ENCODE data around the gene CYBC1. TPM values are rescaled to one million over a fixed set of nuclear protein-coding genes. Genes with fewer than 3 reads are reported as not detected.
A peak's percentile ranks its signal among the peaks of the same experiment; 100 is the strongest.
"Not testable (repeated sequence)": the region's sequence is repeated elsewhere in the genome, so short reads cannot be mapped to it uniquely, and the experiment has no call there.

Gene CYBC1
- total and polyA plus RNA-seq, 2 donors from 2014 or later = 38.2 to 139 TPM

DNA sequence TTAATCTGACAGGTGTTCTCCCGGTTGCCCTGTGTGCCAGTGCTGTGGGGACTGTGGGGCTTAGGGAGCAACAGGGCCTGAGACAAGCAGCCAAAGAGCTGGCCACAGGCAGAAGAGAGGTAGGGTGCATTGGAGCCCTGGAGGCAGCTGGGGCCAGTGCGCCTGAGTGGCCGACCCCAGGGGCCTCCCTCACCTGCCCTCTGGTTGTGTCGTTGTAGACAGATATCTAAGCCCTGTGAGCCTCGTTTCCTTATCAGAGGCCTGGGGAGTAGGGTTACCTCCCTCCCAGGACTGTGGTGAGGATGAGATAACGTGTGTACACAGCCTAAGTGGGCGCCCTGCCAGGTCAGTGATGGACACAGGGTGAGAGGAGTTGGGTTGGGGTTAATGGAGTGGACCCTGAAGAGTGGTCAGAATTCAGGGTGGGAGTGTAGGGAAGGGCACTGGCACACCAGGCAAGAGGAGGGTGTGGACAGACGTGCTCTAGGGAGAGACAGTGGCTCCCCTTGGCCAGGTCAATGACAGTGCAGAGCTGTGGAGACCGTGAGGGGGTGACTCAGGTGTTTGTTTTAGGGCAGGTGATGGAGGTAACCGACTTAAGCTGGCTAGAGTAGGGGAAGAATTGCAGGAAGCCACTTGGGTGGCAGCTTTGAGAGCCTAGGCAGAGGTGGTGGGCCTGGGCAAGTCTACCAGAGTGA, 11.4 kb upstream of the CYBC1 start:
- peak in 1 of 5 donors; percentile 68 for DNase-seq
- Histone ChIP-seq H3K27ac (ENCODE audit: low read depth in 2 of 2, low read length in 2 of 2) (no peak overlapping the region), H3K9ac (ENCODE audit: low read length in 3 of 3) (no peak overlapping the region), H3K4me1 (ENCODE audit: control insufficient read depth in 2 of 3, insufficient read depth in 2 of 3, low read depth in 1 of 3, low read length in 3 of 3) (peaks cover 4 to 8% (median 5%) of the 10 kb centered on the region in 3 donors), H3K36me3 (ENCODE audit: control insufficient read depth in 2 of 3, insufficient read depth in 3 of 3, low read length in 3 of 3) (peaks cover 5 to 29% (median 10%) of the 10 kb centered on the region in 3 donors), H3K9me3 (ENCODE audit: control insufficient read depth in 2 of 3, insufficient read depth in 1 of 3, low read length in 3 of 3) (no peaks in the 10 kb centered on the region), H3K27me3 (ENCODE audit: control insufficient read depth, insufficient read depth, low read length) (no peaks in the 10 kb centered on the region), H3K4me3 (ENCODE audit: low read length in 3 of 3) (no peak overlapping the region)
- no peak for FAIRE-seq
- no peak for TF ChIP-seq CTCF (IDR thresholded peaks at IDR 0.05; ENCODE audit: borderline replicate concordance, extremely low read depth, insufficient read depth)
- intact Hi-C loops (cut with DNase I) = loop anchor here (10.0 kb wide), 1 partner anchor 113 kb away; no protein-coding TSS in a partner anchor

- H3K4me3 ChIP-seq (ENCODE audit: low read length in 3 of 3); H3K9me3 ChIP-seq (ENCODE audit: control insufficient read depth in 2 of 3, insufficient read depth in 1 of 3, low read length in 3 of 3); H3K9ac ChIP-seq (ENCODE audit: low read length in 3 of 3); H3K27me3 ChIP-seq (ENCODE audit: control insufficient read depth, insufficient read depth, low read length); FAIRE-seq; H3K4me1 ChIP-seq (ENCODE audit: control insufficient read depth in 2 of 3, insufficient read depth in 2 of 3, low read depth in 1 of 3, low read length in 3 of 3); H3K27ac ChIP-seq (ENCODE audit: low read depth in 2 of 2, low read length in 2 of 2): not testable (repeated sequence)
- peaks cover 5 to 28% (median 10%) of the 10 kb centered on the region in 3 donors for H3K36me3 ChIP-seq (ENCODE audit: control insufficient read depth in 2 of 3, insufficient read depth in 3 of 3, low read length in 3 of 3)
- intact Hi-C loops (cut with DNase I) = loop anchor here (10.0 kb wide), 1 partner anchor 115 kb away; no protein-coding TSS in a partner anchor
- peak in 1 of 5 donors; percentile 45 for DNase-seq
Observed at GRCh38 chr17:82459936-82460335, 9.4 kb upstream of the CYBC1 start.

DNA sequence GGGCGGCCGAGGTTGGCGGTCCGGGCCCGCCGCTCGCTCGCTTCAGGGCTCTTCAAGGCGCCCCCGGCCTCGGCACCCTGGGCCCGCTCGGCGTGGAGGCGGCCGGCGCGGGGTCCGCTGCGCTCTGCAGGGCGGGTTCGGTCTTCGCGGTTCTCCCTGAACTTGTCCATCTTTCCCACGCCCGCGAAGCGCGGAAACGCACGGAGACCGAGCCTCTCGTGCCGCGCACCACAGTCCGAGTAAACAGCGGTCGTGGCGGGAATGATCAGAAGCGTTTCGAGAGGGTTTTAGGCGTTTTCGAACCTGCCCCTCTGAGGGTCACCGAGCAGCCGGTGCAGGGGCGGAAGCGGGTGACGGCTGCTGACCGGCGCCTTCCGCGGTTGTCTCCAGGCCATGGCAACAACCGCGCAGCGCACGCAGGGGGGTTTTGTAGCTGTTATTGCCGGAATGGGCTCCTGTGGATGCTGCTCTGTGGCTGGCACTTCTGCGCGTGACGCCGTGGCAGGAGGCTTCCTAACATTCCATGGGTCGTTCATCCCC, 8.4 kb upstream of the CYBC1 start:
- TF ChIP-seq CTCF (IDR thresholded peaks at IDR 0.05; ENCODE audit: borderline replicate concordance, extremely low read depth, insufficient read depth) = no peak
- Histone ChIP-seq H3K4me3 (ENCODE audit: low read length in 3 of 3) (peak overlapping the region; percentile 66 to 85 (median 67)), H3K4me1 (ENCODE audit: control insufficient read depth in 2 of 3, insufficient read depth in 2 of 3, low read depth in 1 of 3, low read length in 3 of 3) (peaks cover 4 to 9% (median 5%) of the 10 kb centered on the region in 3 donors), H3K36me3 (ENCODE audit: control insufficient read depth in 2 of 3, insufficient read depth in 3 of 3, low read length in 3 of 3) (peaks cover 3 to 19% (median 8%) of the 10 kb centered on the region in 3 donors), H3K27ac (ENCODE audit: low read depth in 2 of 2, low read length in 2 of 2) (peak overlapping the region; percentile 7 to 11), H3K9ac (ENCODE audit: low read length in 3 of 3) (peak overlapping the region; percentile 41 to 63 (median 55)), H3K9me3 (ENCODE audit: control insufficient read depth in 2 of 3, insufficient read depth in 1 of 3, low read length in 3 of 3) (no peaks in the 10 kb centered on the region), H3K27me3 (ENCODE audit: control insufficient read depth, insufficient read depth, low read length) (no peaks in the 10 kb centered on the region)
- FAIRE-seq (no peak), DNase-seq (peak in 4 of 5 donors; percentile 36 to 86 (median 57))
- intact Hi-C loops (cut with DNase I) = no loop called here

GRCh38 chr17:82458179-82458884, 7.8 kb upstream of the CYBC1 start, which contains the start of gene NARF:
Gene NARF (plus strand): TSS chr17:82458741. CDS start chr17:82458804, 63 bp downstream.
- intact Hi-C loops (cut with DNase I) = no loop called here
- H3K4me1 ChIP-seq (ENCODE audit: control insufficient read depth in 2 of 3, insufficient read depth in 2 of 3, low read depth in 1 of 3, low read length in 3 of 3) = peaks cover 4 to 9% (median 5%) of the 10 kb centered on the region in 3 donors
- DNase-seq (peak; percentile 98 to 99 (median 99)), FAIRE-seq (peak; percentile 60)
- H3K36me3 ChIP-seq (ENCODE audit: control insufficient read depth in 2 of 3, insufficient read depth in 3 of 3, low read length in 3 of 3) = peaks cover 3 to 15% (median 8%) of the 10 kb centered on the region in 3 donors
- H3K9me3 ChIP-seq (ENCODE audit: control insufficient read depth in 2 of 3, insufficient read depth in 1 of 3, low read length in 3 of 3) = no peaks in the 10 kb centered on the region
- no peaks in the 10 kb centered on the region for H3K27me3 ChIP-seq (ENCODE audit: control insufficient read depth, insufficient read depth, low read length)
- no peak for TF ChIP-seq CTCF (IDR thresholded peaks at IDR 0.05; ENCODE audit: borderline replicate concordance, extremely low read depth, insufficient read depth)
- peak within 1 kb of the TSS; percentile 100 for H3K27ac ChIP-seq (ENCODE audit: low read depth in 2 of 2, low read length in 2 of 2)
- H3K9ac ChIP-seq (ENCODE audit: low read length in 3 of 3) = peak within 1 kb of the TSS; percentile 70 to 97 (median 74)
- peak within 1 kb of the TSS; percentile 66 to 85 (median 75) for H3K4me3 ChIP-seq (ENCODE audit: low read length in 3 of 3)

All from kidney (tissue), 14 donors.